Stimulated activated CD4-positive, alpha-beta T cell treated with anti-CD3 and anti-CD28 coated beads, Interleukin-1b, Interleukin-23, amount 100 ng/mL, for 1 hour (primary cell): ENCODE measurements around the gene KCTD20.

Experiments used
- DNase-seq, 2 donors: peaks; one replicate each; pipeline ENCODE4 v3.0.0-alpha.2; 2020; ENCODE audit warnings: low read depth in 2 of 2

The KCTD20 gene

GRCh38 chr6:36493859-36494258 is 51.1 kb downstream of the KCTD20 start:
- DNase-seq: no peak

DNA sequence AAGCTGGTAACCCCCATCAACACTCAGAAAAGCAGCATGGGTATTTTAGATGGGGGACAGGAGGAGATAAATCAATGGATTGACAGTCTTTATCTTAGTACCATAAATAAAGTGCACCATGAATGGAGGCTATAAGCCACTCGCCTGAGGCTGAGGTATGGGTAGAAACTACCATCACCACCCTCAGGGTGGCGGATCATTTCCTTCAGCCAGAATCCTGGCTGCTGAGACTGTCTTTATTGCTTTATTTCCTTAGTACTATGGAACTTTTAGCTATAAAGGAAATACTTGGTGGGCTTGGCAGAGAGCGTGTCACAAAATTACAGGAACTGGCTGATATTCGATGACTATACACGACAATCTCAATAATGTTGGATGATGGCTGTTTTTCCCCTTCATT is 52.3 kb downstream of the KCTD20 start:
- DNase-seq: no peak

- DNase-seq: no peak
These were observed 57.1 kb downstream of the KCTD20 start for GRCh38 chr6:36499918-36500317.

GRCh38 chr6:36501686-36502085 is 58.9 kb downstream of the KCTD20 start:
- DNase-seq: no peak

- no peak for DNase-seq
These were observed 61.4 kb downstream of the KCTD20 start for GRCh38 chr6:36504181-36504580.

- no peak for DNase-seq
These were observed 62.2 kb downstream of the KCTD20 start for GRCh38 chr6:36504982-36505381.

GRCh38 chr6:36505744-36506534 is 63.1 kb downstream of the KCTD20 start:
- DNase-seq: no peak

GRCh38 chr6:36506611-36507010 is 63.8 kb downstream of the KCTD20 start:
- DNase-seq: no peak

DNA sequence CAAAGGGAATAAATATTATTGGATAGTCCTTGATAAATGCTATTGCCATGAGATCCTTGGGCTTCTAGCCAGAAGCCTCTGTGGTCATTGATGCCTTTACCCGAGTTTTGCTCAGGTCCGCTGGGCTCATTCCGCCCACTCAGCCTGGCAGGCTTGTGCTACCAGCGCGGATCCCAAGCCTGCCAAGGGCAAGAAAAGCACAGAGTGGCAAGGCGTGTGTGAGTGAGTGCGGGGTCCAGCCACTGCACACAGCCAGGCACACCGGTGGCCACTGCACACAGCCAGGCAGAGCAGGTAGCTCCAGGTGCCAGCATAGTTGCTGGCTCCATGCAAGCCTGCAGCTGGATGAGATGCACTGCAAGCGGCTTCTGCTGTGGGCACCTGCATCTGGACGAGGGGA is 65.7 kb downstream of the KCTD20 start:
- DNase-seq: no peak

DNA sequence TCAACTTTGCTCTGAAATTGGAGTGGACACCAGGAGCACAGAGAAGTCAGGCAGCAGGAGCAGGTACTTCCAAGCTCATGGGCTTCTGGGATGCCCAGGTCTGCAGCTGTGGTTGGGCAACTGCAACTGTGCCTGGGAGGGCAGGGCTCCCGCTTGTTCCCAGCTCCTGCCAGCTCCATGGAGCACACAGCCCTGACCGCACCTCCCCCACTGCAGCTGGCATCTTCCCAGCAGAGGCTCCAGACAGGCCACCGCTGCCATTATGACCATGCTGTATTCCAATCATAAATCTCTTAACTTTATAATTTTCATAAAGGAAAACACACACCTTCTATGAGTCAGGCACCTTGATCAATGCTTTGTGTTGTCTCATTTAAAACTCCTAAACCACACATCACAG is 67.6 kb downstream of the KCTD20 start:
- DNase-seq: no peak

- DNase-seq: no peak
These were observed 72.0 kb downstream of the KCTD20 start for GRCh38 chr6:36514554-36515456.

DNA sequence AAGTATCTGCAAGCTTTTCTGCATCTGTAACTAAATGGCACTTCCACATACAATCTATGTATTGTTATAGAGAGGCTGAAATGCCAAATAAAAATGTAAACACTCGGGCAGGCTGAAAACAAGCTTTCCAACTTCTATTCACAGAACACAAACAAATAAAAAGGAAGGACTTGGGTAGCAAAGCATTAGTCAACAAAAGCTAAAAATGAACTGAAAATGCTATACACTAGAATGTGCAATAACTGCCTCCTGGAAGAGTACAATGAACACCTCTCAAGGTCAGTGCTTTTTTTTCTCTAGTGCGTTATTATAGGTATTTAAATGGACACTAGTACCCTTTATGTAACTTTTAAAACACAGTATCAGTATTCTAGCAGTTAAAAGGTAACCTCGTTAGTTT is 73.0 kb downstream of the KCTD20 start:
- DNase-seq: no peak

DNA sequence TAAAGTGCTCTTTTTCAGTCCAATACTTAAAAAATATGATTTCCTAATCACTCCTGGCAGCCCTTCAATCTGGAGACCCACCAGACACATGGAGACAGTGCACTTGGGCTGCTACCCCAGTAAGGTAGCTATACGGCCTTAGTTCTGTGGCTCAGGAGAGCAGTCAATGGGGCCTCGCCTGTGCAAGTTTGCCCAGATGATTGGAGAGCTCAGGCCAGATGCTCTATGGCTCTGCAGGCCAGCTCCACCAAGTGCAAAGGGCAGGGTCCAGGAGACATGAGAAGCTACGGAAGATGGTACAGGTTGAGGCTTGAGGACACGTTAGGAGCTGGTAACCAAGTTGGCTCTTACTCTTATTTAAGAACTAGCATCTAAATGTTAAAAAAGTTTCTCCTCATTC is 73.8 kb downstream of the KCTD20 start:
- DNase-seq: no peak

GRCh38 chr6:36516988-36517387 is 74.2 kb downstream of the KCTD20 start:
- no peak for DNase-seq

DNA sequence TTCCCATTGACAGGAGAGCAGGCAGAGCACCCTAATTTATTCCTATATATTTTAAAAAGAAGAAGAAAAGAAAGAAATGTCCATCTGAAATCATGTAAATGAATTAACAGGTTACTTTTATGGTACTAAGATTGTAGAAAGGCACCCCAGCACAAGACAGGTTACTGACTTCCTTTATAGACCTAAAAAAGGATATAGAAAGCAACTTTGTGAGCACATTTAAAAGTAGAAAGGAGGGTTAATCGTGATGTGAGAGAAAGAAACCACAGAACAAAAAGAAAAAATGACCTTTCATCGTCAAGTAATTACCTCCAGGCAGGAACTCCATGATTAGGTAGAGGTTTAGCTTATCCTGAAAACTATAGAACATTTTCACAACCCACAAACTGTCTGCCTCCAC is 74.6 kb downstream of the KCTD20 start:
- no peak for DNase-seq

GRCh38 chr6:36519352-36519751 is 76.6 kb downstream of the KCTD20 start:
- no peak for DNase-seq

GRCh38 chr6:36523451-36523850 is 80.7 kb downstream of the KCTD20 start:
- DNase-seq: no peak

DNA sequence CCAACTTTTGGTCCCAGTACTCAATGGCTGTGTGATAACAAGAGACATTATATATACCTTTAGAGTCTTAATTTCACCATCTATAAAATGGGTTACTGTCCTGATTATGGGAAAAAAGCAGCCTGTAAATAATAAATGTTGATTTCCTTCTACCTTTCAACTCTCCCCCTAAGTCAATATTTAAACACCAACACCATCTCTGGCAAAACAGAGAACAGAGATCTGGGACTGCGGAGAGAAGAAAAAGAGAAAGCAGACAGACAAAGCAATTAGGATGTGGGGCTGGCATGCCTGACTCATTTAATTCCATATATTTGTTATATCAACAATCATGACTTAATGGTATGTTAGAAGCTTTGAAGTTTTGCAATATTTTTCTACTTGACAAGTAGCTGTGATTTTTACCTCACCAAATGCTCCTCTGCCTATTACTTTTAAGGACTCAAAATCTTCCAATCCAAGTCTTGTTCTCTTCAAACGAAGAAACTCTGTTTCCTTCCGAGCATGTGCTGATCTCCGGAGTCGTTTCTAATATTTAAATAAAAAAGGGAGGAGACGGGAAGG is 81.2 kb downstream of the KCTD20 start:
- DNase-seq: no peak

DNA sequence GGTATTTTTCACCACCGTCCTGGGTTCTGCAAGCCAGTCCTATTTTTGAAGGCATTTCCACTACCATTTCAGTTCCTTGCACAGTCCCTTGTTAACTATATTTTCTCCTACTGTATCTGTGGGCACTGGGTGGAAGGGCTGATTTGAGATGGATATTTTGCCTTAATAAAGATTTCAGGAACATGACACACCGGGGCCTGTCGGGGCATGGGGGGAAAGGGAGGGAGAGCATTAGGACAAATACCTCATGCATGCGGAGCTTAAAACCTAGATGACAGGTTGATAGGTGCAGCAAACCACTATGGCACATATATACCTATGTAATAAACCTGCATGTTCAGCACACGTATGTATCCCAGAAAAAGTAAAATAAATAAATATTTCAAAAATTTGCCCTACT is 82.1 kb downstream of the KCTD20 start:
- no peak for DNase-seq

GRCh38 chr6:36525346-36525745 is 82.5 kb downstream of the KCTD20 start:
- no peak for DNase-seq

- no peak for DNase-seq
These were observed 83.3 kb downstream of the KCTD20 start for GRCh38 chr6:36526066-36526465.

- no peak for DNase-seq
These were observed 90.5 kb downstream of the KCTD20 start for GRCh38 chr6:36533321-36533720.
